ENCODE results near the gene REPIN1.

Gene REPIN1

DNA sequence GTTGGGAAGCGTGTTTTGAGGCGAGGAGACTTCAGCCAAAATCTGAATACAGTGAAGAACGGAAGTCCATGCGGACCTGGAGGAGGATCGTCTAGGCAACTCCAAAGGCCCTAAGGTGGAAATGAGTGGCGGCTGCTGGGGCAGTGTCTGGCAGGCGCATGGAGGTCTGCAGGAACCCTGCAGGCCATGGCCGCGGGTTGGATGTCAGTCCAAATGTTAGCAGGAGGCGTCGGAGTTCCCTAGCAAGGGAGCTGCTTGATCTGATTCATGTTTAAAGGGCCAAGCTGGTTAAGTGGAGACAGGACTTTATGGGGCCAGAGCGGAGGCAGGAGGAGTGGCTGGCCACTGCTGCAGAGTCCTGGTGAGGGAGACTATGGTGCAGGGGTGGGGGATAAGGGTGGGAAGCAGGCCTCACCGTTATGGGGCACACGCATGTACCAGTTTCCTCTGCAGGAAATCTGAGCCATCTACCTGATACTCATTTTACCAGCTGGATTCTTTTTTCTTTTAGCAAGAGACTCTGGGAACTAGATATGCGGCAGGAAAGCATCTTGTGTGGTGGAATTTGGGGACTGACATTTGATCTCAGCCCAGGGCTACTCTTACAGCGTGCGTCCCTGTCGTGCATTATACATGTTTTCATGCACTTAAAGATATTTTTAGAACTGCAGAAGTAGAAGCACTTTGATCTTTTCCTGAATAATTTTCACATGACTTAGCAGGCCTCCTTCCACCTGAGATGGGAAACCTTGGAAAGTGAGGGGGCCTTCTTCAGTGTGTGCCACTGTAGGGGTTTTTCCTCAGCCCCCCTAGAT lies 6.6 kb upstream of the REPIN1 start:
- no peak for DNase-seq

DNA sequence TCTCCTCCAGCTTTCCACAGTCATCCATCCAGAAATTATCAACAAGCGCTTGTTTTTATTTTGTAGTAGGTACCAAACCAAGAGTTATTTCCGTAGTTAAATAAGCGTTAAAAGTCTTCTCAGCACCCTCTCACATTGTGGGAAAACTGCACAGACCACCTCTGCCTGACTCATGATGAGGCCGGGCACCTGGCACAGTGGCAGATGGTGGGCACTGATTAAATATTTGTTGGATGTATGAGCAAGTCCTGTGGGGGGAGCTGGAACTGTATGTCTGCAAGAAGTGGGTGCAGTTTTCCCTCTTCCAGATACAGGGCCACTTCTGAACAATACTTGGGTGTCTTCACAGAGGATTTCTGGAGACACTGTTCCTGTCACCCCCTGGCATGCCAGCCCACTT lies 5.3 kb upstream of the REPIN1 start:
- DNase-seq = no peak

GRCh38 chr7:150363872-150364271 lies 4.8 kb upstream of the REPIN1 start:
- DNase-seq = peak; percentile 82

GRCh38 chr7:150365194-150365593 lies 3.4 kb upstream of the REPIN1 start:
- no peak for DNase-seq

DNA sequence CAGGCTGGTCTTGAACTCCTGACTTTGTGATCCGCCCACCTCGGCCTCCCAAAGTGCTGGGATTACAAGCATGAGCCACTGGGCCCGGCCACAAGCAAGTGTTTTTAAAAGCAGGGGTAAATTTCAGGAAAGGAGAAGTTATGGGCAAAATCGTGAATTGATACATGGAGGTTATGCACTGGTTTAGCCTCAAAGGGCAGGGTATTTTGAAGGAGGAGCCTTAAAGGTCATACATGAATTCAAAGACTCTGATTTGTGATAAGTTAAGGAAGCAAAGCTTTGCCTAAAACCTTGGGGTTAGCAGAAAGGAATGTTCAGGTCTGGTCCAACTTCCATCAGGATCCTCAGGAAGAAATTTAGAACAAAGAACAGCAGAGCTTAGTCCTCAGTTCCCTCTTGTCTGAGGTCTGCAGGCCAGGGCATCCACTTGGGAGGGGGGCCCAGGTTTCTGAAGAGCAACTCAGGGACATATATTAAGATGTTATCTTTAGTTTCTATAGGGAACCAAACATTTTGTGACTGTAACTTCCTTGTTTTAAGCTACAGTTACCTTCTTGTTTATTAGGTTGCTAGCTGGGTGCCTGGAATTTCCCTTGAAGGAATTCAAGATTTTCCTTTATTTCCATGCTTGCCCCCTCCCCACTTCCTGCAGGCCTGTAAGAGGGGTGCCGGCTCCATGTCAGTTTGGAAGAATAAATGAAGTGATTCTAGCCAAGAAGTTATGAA lies 2.8 kb upstream of the REPIN1 start:
- DNase-seq = peak; percentile 67

- no peak for DNase-seq
These were observed 936 bp upstream of the REPIN1 start for GRCh38 chr7:150367677-150368095.

DNA sequence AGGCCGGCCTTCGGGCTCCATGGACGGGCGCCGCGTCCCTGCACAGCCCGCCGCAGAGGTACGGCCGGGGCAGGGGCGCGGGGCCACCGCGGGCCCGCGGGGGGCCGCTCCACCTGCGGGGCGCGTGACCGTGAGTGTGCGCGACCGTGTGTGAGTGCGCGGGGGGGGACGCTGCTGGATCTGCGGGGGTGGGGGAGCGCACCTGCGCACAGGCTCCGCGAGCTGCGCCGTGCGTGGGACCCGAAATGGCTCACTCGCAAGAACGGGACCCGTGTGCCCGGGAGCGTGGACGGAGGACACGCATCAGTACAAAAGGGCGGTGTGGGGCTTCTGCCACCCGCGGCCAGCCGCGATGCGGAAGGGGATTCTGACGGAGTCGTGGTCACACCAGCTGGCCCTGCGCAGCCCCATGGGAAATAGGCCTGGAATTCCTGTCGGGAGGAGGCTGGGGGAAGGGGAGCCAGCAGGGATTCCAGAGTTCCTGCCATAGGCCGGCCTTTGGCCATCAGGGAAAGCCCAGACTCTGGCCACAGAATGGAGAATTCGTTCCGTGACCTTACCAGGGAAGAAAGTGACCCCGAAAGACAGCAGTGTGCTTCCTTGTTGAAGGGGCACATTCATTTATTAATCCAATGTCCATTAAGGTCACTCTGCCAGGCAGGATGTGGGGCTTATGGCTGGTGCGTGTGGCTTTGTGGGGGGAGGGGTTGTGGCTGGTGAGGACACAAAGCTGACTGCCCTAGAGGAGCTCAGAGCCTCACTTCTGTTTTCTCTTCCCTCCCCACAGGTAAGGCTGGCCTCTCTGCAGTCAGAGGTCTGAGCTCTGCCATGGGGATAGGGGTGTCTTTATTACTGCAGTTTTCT lies 494 bp downstream of the REPIN1 start:
- peak; percentile 30 for DNase-seq

GRCh38 chr7:150369748-150370501 lies 1.3 kb downstream of the REPIN1 start:
- no peak for DNase-seq

GRCh38 chr7:150370612-150371071 lies 2.0 kb downstream of the REPIN1 start:
- DNase-seq = no peak

DNA sequence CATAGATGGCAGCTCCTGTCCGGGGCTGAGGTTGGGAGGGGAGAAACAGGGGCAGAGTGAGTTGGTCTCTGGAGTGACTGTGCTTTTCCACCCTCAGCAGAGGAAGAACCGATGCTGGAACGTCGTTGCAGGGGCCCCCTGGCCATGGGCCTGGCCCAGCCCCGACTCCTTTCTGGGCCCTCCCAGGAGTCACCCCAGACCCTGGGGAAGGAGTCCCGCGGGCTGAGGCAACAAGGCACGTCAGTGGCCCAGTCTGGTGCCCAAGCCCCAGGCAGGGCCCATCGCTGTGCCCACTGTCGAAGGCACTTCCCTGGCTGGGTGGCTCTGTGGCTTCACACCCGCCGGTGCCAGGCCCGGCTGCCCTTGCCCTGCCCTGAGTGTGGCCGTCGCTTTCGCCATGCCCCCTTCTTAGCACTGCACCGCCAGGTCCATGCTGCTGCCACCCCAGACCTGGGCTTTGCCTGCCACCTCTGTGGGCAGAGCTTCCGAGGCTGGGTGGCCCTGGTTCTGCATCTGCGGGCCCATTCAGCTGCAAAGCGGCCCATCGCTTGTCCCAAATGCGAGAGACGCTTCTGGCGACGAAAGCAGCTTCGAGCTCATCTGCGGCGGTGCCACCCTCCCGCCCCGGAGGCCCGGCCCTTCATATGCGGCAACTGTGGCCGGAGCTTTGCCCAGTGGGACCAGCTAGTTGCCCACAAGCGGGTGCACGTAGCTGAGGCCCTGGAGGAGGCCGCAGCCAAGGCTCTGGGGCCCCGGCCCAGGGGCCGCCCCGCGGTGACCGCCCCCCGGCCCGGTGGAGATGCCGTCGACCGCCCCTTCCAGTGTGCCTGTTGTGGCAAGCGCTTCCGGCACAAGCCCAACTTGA lies 2.7 kb downstream of the REPIN1 start:
- DNase-seq = no peak

DNA sequence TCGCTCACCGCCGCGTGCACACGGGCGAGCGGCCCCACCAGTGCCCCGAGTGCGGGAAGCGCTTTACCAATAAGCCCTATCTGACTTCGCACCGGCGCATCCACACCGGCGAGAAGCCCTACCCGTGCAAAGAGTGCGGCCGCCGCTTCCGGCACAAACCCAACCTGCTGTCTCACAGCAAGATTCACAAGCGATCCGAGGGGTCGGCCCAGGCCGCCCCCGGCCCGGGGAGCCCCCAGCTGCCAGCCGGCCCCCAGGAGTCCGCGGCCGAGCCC lies 3.3 kb downstream of the REPIN1 start:
- no peak for DNase-seq

DNA sequence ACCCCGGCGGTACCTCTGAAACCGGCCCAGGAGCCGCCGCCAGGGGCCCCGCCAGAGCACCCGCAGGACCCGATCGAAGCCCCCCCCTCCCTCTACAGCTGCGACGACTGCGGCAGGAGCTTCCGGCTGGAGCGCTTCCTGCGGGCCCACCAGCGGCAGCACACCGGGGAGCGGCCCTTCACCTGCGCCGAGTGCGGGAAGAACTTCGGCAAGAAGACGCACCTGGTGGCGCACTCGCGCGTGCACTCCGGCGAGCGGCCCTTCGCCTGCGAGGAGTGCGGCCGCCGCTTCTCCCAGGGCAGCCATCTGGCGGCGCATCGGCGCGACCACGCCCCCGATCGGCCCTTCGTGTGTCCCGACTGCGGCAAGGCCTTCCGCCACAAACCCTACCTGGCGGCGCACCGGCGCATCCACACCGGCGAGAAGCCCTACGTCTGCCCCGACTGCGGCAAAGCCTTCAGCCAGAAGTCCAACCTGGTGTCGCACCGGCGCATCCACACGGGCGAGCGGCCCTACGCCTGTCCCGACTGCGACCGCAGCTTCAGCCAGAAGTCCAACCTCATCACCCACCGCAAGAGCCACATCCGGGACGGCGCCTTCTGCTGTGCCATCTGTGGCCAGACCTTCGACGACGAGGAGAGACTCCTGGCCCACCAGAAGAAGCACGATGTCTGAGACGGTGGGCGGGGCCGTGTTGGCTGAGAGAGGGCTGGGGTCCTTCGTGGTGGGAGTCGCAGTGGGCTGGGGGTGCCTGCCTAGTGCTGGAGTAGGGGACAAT lies 3.8 kb downstream of the REPIN1 start:
- no peak for DNase-seq

- no peak for DNase-seq
These were observed 4.6 kb downstream of the REPIN1 start for GRCh38 chr7:150373049-150373801.

DNA sequence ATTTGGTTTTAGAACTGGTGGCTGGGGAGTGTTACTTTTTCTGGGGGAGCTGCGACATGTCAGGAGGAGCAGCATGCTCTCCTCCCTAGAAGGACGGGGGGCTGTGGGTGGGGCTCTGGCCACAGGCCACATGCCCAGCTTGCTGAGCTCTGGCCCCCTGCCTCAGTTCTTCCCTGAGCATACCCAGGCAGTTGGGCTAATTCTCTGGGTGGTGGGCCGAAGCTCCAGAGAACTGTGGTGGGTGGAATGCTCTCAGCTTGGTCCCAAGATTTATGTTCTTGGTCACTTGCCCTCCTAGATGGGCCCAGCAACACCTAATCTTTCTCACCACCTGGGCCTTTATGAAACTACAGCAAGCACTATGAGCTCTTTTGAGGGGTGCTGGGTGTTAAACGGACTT lies 5.4 kb downstream of the REPIN1 start:
- DNase-seq = no peak

DNA sequence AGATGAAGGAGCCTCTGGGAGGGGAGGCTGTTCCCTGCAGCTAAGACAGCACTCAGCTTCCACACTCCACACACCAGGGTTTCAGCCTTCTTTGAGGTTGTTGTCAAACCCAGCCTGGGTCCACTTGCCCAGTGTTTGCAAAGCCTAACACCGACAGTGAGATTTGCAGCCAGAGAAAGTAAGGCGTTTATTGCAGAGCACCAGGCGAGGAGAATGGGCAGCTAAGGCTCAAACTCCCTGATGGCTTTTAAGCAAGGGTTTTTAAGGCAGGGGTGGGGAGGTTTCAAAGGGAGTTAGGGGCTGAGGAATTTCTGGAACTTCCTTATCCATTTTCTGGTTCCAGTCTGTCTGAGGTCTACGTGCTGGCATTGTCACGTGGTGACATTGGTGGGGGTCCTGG lies 5.8 kb downstream of the REPIN1 start:
- no peak for DNase-seq

DNA sequence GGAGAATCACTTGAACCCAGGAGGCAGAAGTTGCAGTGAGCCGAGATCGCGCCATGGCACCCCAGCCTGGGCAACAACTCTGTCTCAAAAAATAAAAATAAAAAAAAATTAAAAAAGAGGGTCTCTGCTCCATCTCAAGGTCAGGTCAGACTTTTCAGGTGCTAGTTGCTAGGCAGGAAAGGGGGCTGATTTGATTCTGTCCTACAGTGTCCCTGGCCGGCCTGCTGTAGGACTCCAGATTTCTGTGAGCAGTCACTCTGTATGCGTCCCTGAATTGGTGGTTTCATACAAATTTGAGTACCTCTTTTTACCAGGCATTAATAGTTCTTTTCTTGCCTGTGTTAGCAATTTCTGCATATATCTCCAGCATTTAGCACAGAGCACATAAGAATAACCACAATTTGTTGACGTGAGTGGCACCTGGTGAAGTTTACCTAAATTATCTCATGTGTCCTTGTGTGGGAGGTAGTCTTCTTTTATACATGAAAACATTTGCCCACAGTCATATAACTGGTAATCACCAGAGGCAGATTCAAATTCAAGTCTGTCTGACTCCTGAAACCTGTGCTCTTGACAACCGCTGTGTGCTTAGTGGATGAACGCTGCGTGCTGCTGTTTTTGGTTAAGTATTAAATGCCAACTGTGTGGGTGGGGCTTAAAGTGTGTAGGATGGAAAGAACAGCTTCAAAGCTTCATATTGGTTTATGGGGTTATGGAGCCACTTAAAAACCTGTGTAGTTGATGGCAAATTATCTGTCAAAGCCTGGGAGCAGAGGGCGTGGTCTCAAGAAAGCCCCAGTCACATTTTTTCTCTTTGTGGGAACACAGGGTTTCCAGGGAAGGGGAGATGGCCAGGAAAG lies 7.3 kb downstream of the REPIN1 start:
- DNase-seq = no peak

GRCh38 chr7:150376560-150376959 lies 7.9 kb downstream of the REPIN1 start:
- no peak for DNase-seq

GRCh38 chr7:150377196-150377595 lies 8.6 kb downstream of the REPIN1 start:
- peak; percentile 62 for DNase-seq

DNA sequence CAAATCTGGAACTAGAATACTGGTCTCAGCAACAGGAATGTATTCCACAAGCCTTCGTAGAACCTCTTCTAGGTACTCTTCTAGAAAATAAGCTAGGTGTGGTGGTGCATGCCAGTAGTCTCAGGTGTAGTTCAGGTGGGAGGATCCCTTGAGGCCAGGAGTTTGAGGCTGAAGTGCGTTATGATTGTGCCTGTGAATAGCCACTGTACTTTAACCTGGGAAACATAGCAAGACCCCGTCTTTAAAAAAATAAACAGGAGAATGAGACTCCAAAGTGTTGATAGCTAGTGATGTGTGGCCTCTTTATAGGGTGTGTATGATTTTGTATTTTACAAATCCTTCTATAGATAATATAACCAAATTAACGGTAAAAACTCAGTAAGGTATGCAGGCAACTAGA lies 9.0 kb downstream of the REPIN1 start:
- no peak for DNase-seq

All from inflammatory macrophage treated with lipopolysaccharide for 4 hours (primary cell).